Nephron progenitor cell (in vitro differentiated cells): ENCODE data around the gene PAFAH1B1.
A peak's percentile ranks its signal among the peaks of the same experiment; 100 is the strongest.

Source experiments
- DNase-seq: peaks from one replicate; pipeline ENCODE4 v3.0.0; 2021
- H3K27ac Mint-ChIP-seq: 2 replicates; pipeline ENCODE4 v1.8.0; 2021; ENCODE audit warnings: mild to moderate bottlenecking, moderate library complexity, mixed read lengths
- H3K27me3 Mint-ChIP-seq: 2 replicates; pipeline ENCODE4 v1.8.0; 2021; ENCODE audit warnings: mild to moderate bottlenecking, low read depth, mixed read lengths; ENCODE audit not compliant: poor library complexity
- H3K36me3 Mint-ChIP-seq: 2 replicates; pipeline ENCODE4 v1.8.0; 2021; ENCODE audit warnings: low read depth, mixed read lengths
- H3K4me1 Mint-ChIP-seq: 2 replicates; pipeline ENCODE4 v1.8.0; 2021; ENCODE audit warnings: mixed read lengths
- H3K4me3 Mint-ChIP-seq: 2 replicates; pipeline ENCODE4 v1.8.0; 2021; ENCODE audit warnings: mild to moderate bottlenecking, moderate library complexity, mixed read lengths
- H3K9me3 Mint-ChIP-seq: 2 replicates; pipeline ENCODE4 v1.8.0; 2021; ENCODE audit warnings: mild to moderate bottlenecking, moderate library complexity, mixed read lengths
- TF ChIP-seq, protein P1 (sequence below): fragments of 200-600 bp; sonication (generic); IDR thresholded peaks from 2 replicates; pipeline ENCODE4 v1.5.0; 2021; ENCODE audit warnings: antibody characterized with exemption

The PAFAH1B1 gene

GRCh38 chr17:2706911-2707510 lies 113.6 kb downstream of the PAFAH1B1 start:
- Mint-ChIP-seq H3K4me3 (no peak overlapping the region), H3K27me3 (peaks cover 10% of the 10 kb centered on the region), H3K4me1 (peaks cover 48% of the 10 kb centered on the region), H3K36me3 (no peaks in the 10 kb centered on the region), H3K27ac (no peak overlapping the region), H3K9me3 (no peaks in the 10 kb centered on the region)
- no peak for DNase-seq
- TF ChIP-seq, protein P1, sequence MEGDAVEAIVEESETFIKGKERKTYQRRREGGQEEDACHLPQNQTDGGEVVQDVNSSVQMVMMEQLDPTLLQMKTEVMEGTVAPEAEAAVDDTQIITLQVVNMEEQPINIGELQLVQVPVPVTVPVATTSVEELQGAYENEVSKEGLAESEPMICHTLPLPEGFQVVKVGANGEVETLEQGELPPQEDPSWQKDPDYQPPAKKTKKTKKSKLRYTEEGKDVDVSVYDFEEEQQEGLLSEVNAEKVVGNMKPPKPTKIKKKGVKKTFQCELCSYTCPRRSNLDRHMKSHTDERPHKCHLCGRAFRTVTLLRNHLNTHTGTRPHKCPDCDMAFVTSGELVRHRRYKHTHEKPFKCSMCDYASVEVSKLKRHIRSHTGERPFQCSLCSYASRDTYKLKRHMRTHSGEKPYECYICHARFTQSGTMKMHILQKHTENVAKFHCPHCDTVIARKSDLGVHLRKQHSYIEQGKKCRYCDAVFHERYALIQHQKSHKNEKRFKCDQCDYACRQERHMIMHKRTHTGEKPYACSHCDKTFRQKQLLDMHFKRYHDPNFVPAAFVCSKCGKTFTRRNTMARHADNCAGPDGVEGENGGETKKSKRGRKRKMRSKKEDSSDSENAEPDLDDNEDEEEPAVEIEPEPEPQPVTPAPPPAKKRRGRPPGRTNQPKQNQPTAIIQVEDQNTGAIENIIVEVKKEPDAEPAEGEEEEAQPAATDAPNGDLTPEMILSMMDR, result no peak

DNA sequence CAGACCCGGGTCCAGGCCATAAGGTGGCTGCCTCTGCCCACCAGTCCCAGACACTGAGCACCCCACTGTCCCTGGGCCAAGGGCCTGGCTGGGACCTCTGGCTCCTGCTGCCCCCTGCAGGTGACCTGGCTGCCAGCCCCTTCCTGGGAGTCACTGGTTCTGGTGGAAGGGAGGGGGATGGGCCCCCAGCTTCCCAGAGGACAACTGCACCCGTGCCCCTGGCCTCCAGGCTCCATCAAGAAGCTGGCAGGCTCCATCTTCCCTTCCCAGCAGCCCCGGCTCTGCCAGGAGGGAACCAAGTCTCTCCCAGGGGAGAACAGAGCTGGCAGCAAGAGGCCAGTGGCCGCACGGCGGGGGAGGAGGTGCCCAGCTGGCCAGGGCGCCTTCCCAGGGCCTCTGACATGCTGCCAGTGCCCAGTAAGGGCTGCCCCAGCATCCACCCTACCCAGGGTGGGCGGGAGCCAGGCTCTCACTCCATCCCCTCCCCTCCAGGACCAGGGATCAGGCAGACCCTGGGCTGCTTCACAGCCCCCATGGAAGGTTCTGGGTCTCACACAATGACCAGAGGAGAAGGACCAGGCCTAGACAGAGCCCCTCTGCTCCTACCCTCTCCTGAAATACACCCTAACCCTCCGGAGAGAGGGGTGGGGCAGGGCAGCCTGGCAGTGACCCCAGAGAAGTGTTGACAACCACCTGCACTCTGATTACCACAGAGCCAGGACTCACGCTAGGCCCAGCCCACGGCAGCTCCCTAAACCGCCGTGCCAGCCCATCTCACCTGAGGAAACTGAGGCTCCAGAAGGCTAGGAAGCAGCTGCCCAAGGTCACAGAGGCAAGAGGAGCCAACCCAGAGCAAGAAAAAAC lies 114.5 kb downstream of the PAFAH1B1 start:
- peaks cover 56% of the 10 kb centered on the region for H3K4me1 Mint-ChIP-seq
- H3K9me3 Mint-ChIP-seq, result no peaks in the 10 kb centered on the region
- H3K4me3 Mint-ChIP-seq, result no peak overlapping the region
- TF ChIP-seq, protein P1, result peak; percentile 45
- no peak overlapping the region for H3K27ac Mint-ChIP-seq
- H3K27me3 Mint-ChIP-seq, result peaks cover 10% of the 10 kb centered on the region
- no peaks in the 10 kb centered on the region for H3K36me3 Mint-ChIP-seq
- peak; percentile 58 for DNase-seq

DNA sequence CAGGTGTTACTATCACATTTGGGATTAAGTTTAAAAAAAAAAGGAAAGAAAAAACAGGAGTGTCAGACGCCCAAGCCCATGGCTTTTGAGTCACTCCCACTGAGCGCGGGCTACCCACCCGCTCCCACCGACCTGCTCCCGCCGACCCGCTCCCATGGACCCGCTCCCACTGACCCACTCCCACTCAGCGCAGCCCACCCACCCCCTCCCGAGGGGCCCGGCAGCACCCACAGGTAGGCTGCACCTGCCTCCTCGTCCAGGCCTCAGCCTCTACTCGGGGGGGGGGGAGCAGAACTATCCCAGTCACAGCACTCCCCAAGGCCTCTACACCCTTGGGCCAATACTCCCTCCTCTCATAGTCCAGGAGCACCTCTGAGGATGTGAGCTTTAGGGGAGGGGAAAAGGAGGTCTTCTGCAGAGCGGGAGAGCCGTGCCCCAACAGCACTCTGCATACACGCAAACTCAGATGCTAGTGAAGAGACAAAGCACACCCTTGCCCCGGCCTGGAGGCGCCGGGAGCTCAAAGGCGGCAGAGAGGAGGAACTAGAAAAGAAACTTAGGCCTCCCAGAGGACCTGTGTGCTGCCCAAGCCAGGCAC lies 115.2 kb downstream of the PAFAH1B1 start:
- no peak overlapping the region for H3K27ac Mint-ChIP-seq
- H3K27me3 Mint-ChIP-seq, result peaks cover 10% of the 10 kb centered on the region
- H3K4me1 Mint-ChIP-seq, result peaks cover 56% of the 10 kb centered on the region
- H3K9me3 Mint-ChIP-seq, result no peaks in the 10 kb centered on the region
- TF ChIP-seq, protein P1, result no peak
- DNase-seq, result no peak
- no peak overlapping the region for H3K4me3 Mint-ChIP-seq
- no peaks in the 10 kb centered on the region for H3K36me3 Mint-ChIP-seq

DNA sequence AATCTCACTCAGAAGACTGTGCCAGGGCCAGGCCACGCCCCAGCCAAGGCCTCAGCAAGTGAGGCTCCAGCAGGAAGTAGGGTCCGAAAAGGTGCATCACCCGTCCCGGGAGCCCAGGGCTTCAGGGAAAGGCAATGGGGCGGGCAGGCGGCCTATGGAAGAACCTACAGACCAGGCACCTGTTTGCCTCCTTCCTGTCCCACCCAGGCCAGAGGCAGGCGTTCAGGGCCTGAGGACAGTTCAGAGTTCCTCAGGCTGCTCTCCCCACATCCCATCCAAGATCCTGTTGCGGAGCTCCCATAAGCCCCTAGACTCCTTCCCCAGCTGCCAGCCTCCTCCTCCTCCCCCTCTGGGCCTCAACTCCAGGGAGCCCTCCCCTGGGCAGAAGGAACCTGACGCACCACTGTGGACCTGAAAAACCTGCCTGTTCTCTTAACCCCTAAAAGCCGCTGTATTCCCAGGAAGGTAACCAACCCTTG lies 115.8 kb downstream of the PAFAH1B1 start:
- no peaks in the 10 kb centered on the region for H3K36me3 Mint-ChIP-seq
- peak overlapping the region; percentile 32 for H3K4me3 Mint-ChIP-seq
- H3K9me3 Mint-ChIP-seq, result no peaks in the 10 kb centered on the region
- no peak overlapping the region for H3K27ac Mint-ChIP-seq
- peaks cover 56% of the 10 kb centered on the region for H3K4me1 Mint-ChIP-seq
- peaks cover 10% of the 10 kb centered on the region for H3K27me3 Mint-ChIP-seq
- no peak for DNase-seq
- TF ChIP-seq, protein P1, result no peak

- Mint-ChIP-seq H3K4me1 (peaks cover 50% of the 10 kb centered on the region), H3K27ac (no peak overlapping the region), H3K36me3 (no peaks in the 10 kb centered on the region), H3K9me3 (no peaks in the 10 kb centered on the region), H3K4me3 (peak overlapping the region; percentile 85), H3K27me3 (peaks cover 6% of the 10 kb centered on the region)
- DNase-seq, result no peak
- TF ChIP-seq, protein P1, result no peak
Observed at GRCh38 chr17:2710071-2710802, 116.8 kb downstream of the PAFAH1B1 start.
